GM12801 (cell line): Measurements from ENCODE around the gene TRIM47.

Experiments
- CTCF ChIP-seq: IDR thresholded peaks from one replicate; pipeline ENCODE4 v1.5.1; 2011; ENCODE audit warnings: control low read depth; ENCODE audit not compliant: insufficient read length; ENCODE audit errors: extremely low read depth

TRIM47 gene

GRCh38 chr17:75904749-75905521 lies 26.6 kb upstream of the TRIM47 start, which contains the start of gene MRPL38:
Gene MRPL38 (minus strand): TSS chr17:75904884. CDS start chr17:75904875, 9 bp downstream.
- TF ChIP-seq CTCF = no peak

GRCh38 chr17:75902406-75902805 lies 24.0 kb upstream of the TRIM47 start:
- TF ChIP-seq CTCF = no peak

- TF ChIP-seq CTCF = no peak
Measured at GRCh38 chr17:75901727-75902126, 23.3 kb upstream of the TRIM47 start.

GRCh38 chr17:75900691-75901533 lies 22.5 kb upstream of the TRIM47 start:
- no peak for TF ChIP-seq CTCF

- TF ChIP-seq CTCF = no peak
Measured at GRCh38 chr17:75899767-75900468, 21.5 kb upstream of the TRIM47 start.

GRCh38 chr17:75899353-75899752 lies 21.0 kb upstream of the TRIM47 start:
- no peak for TF ChIP-seq CTCF

- TF ChIP-seq CTCF = no peak
Measured at GRCh38 chr17:75898791-75899190, 20.4 kb upstream of the TRIM47 start.
